ENCODE data around the gene APLNR.
"Not testable (repeated sequence)": the region's sequence is repeated elsewhere in the genome, so short reads cannot be mapped to it uniquely, and the experiment has no call there.

Gene APLNR

GRCh38 chr11:57237204-57237681, at the start of gene APLNR:
Gene APLNR (minus strand): TSS chr11:57237250. CDS start chr11:57237004, 246 bp downstream.
- peak; percentile 38 for DNase-seq

- DNase-seq: no peak
Observed at GRCh38 chr11:57283231-57283990, 46.4 kb upstream of the APLNR start.

- DNase-seq: not testable (repeated sequence)
Observed at GRCh38 chr11:57281546-57281945, 44.5 kb upstream of the APLNR start.

GRCh38 chr11:57279116-57279515, 42.1 kb upstream of the APLNR start:
- no peak for DNase-seq

GRCh38 chr11:57278721-57279095, 41.7 kb upstream of the APLNR start:
- DNase-seq: no peak

GRCh38 chr11:57277845-57278720, 41.0 kb upstream of the APLNR start:
- DNase-seq: peak; percentile 76

GRCh38 chr11:57276971-57277675, 40.1 kb upstream of the APLNR start:
- no peak for DNase-seq

GRCh38 chr11:57276169-57276970, 39.3 kb upstream of the APLNR start:
- no peak for DNase-seq

- no peak for DNase-seq
Observed at GRCh38 chr11:57275582-57275981, 38.5 kb upstream of the APLNR start.

GRCh38 chr11:57274904-57275498, 38.0 kb upstream of the APLNR start:
- DNase-seq: no peak

- DNase-seq: no peak
Observed at GRCh38 chr11:57273448-57274058, 36.5 kb upstream of the APLNR start.

GRCh38 chr11:57269571-57270021, 32.5 kb upstream of the APLNR start:
- DNase-seq: no peak

GRCh38 chr11:57266157-57266556, 29.1 kb upstream of the APLNR start:
- no peak for DNase-seq

- DNase-seq: no peak
Observed at GRCh38 chr11:57263351-57263750, 26.3 kb upstream of the APLNR start.

GRCh38 chr11:57262157-57262556, 25.1 kb upstream of the APLNR start:
- no peak for DNase-seq

- DNase-seq: no peak
Observed at GRCh38 chr11:57260937-57261783, 24.1 kb upstream of the APLNR start.

GRCh38 chr11:57256119-57256518, 19.1 kb upstream of the APLNR start:
- DNase-seq: no peak

GRCh38 chr11:57255618-57256017, 18.6 kb upstream of the APLNR start:
- DNase-seq: no peak

GRCh38 chr11:57254631-57255030, 17.6 kb upstream of the APLNR start:
- DNase-seq: no peak

- no peak for DNase-seq
Observed at GRCh38 chr11:57251491-57252104, 14.5 kb upstream of the APLNR start.

Measured in retina (tissue), 1 donor.